ENCODE measurements around the gene CRYAB. TPM values are rescaled to one million over a fixed set of nuclear protein-coding genes. Genes with fewer than 3 reads are reported as not detected.
A peak's percentile ranks its signal among the peaks of the same experiment; 100 is the strongest.

Gene CRYAB
- total RNA-seq, 1 experiment from 2014 or later, result 2.1 TPM

- no peak overlapping the region for H3K27ac Mint-ChIP-seq
- DNase-seq (ENCODE audit: low spot score) (no peak), ATAC-seq (no peak)
- no peak overlapping the region for H3K4me3 Mint-ChIP-seq
- ChIA-PET POLR2A (no interaction called here), CTCF (interaction anchor here (0.9 to 1.4 kb wide), 3 partner anchors 43 to 69 kb away, joined by 3 read pairs; partner anchors contain the start of gene ALG9)
- H3K27me3 Mint-ChIP-seq (ENCODE audit: low read depth), result no peaks in the 10 kb centered on the region; the same call in 1 of the 2 replicates
- no peaks in the 10 kb centered on the region; the same call in 1 of the 2 replicates for H3K36me3 Mint-ChIP-seq
- H3K9me3 Mint-ChIP-seq, result no peaks in the 10 kb centered on the region
- H3K4me1 Mint-ChIP-seq, result peaks cover 58% of the 10 kb centered on the region
- TF ChIP-seq PREB (CRISPR knock-in tag; IDR thresholded peaks at IDR 0.05; ENCODE audit: borderline replicate concordance) (no peak), ZNF423 (CRISPR knock-in tag; IDR thresholded peaks at IDR 0.05) (no peak), ATF6 (CRISPR knock-in tag; IDR thresholded peaks at IDR 0.05) (no peak), GRHL2 (CRISPR knock-in tag; IDR thresholded peaks at IDR 0.05; ENCODE audit: insufficient replicate concordance, severe bottlenecking) (no peak), ZNF671 (CRISPR knock-in tag; IDR thresholded peaks at IDR 0.05) (no peak), ZNF219 (CRISPR knock-in tag; IDR thresholded peaks at IDR 0.05; ENCODE audit: borderline replicate concordance) (no peak), ZBTB43 (CRISPR knock-in tag; IDR thresholded peaks at IDR 0.05) (no peak), ATF1 (CRISPR knock-in tag; IDR thresholded peaks at IDR 0.05) (no peak), ZNF263 (CRISPR knock-in tag; IDR thresholded peaks at IDR 0.05; ENCODE audit: low read depth) (no peak), GTF2I (CRISPR knock-in tag; conservative IDR thresholded peaks at IDR 0.05) (no peak), E2F4 (CRISPR knock-in tag; IDR thresholded peaks at IDR 0.05; ENCODE audit: borderline replicate concordance, low read depth) (no peak), NFYB (CRISPR knock-in tag; conservative IDR thresholded peaks at IDR 0.05; ENCODE audit: low read depth) (no peak), MXD4 (CRISPR knock-in tag; IDR thresholded peaks at IDR 0.05; ENCODE audit: borderline replicate concordance) (no peak), ETV6 (CRISPR knock-in tag; IDR thresholded peaks at IDR 0.05) (no peak), CREM (CRISPR knock-in tag; IDR thresholded peaks at IDR 0.05) (no peak), E2F5 (CRISPR knock-in tag; IDR thresholded peaks at IDR 0.05) (no peak), CREB1 (CRISPR knock-in tag; IDR thresholded peaks at IDR 0.05) (no peak), NR1H2 (CRISPR knock-in tag; IDR thresholded peaks at IDR 0.05) (no peak)
These were observed 2.4 kb upstream of the CRYAB start for GRCh38 chr11:111913997-111914396.

- TF ChIP-seq OVOL2 (CRISPR knock-in tag; IDR thresholded peaks at IDR 0.05; ENCODE audit: borderline replicate concordance) (no peak), PRDM15 (CRISPR knock-in tag; IDR thresholded peaks at IDR 0.05) (peak; percentile 60; the same call in 1 of the 2 replicates)
- Mint-ChIP-seq H3K27ac (no peak overlapping the region), H3K9me3 (no peaks in the 10 kb centered on the region), H3K27me3 (ENCODE audit: low read depth) (no peaks in the 10 kb centered on the region; the same call in 1 of the 2 replicates), H3K4me1 (peaks cover 51% of the 10 kb centered on the region), H3K36me3 (no peaks in the 10 kb centered on the region), H3K4me3 (no peak overlapping the region)
- ATAC-seq (no peak), DNase-seq (ENCODE audit: low spot score) (no peak)
- ChIA-PET CTCF (interaction anchor here (1.1 to 1.4 kb wide), 2 partner anchors 42 to 70 kb away, joined by 3 read pairs; partner anchors contain the start of gene ALG9), POLR2A (no interaction called here)
These were observed 1.7 kb upstream of the CRYAB start for GRCh38 chr11:111913031-111913861.

Data from WTC11 (cell line).